AG09319 (cell line): ENCODE measurements around the gene CLIP3.

Experiments used
- DNase-seq: peaks from one replicate; pipeline ENCODE4 v3.0.0-alpha.2; 2010; ENCODE audit warnings: low read depth; ENCODE audit errors: extremely low read depth
- CTCF ChIP-seq: IDR thresholded peaks from 2 replicates; pipeline ENCODE4 v1.5.1; 2011; ENCODE audit warnings: low read depth, mild to moderate bottlenecking, inconsistent platforms, low read length, moderate library complexity

CLIP3 gene

GRCh38 chr19:36054733-36055686, 22.3 kb upstream of the CLIP3 start, which contains the start of gene WDR62:
TSS of gene WDR62 (plus strand) at chr19:36054897. CDS start at chr19:36054972, 75 bp downstream.
- TF ChIP-seq CTCF: no peak
- no peak for DNase-seq

DNA sequence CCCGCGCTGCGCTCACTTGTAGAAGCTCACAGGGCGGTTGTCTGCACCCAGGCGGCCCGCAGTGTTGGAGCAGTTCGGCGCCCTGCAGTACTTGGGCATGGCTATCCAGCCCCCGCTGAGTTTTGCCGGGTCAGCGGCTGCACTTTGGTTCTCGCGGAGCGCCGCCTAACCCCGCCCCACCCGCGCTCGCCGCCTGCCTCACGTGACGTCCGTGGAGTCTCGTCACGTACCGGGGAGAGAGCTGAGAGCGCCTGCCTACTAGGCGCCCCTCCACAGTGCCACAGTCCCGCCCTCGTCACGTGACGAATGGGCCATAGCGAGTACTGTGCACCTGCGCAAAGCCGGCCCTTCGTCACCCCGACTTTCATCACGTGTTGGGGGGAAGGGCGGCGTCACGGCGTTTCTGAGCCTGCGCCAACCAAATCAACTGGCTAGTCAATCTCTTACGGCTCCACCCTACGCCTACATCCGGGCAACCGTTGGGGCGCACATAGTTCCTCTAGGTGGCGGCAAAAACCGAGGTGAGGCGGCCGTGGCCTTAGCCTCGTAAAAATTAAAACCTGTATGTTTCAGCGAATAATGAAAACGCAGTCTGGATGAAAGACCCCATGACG, 21.6 kb upstream of the CLIP3 start, which contains the start of gene THAP8:
TSS of gene THAP8 (minus strand) at position 167 of the 614 bp plus-strand sequence. CDS start at position 99, 68 bp downstream.
- peak; percentile 98 for DNase-seq
- peak; percentile 57 for TF ChIP-seq CTCF

- DNase-seq: no peak
- no peak for TF ChIP-seq CTCF
Measured at GRCh38 chr19:36051637-36052036, 19.0 kb upstream of the CLIP3 start.

DNA sequence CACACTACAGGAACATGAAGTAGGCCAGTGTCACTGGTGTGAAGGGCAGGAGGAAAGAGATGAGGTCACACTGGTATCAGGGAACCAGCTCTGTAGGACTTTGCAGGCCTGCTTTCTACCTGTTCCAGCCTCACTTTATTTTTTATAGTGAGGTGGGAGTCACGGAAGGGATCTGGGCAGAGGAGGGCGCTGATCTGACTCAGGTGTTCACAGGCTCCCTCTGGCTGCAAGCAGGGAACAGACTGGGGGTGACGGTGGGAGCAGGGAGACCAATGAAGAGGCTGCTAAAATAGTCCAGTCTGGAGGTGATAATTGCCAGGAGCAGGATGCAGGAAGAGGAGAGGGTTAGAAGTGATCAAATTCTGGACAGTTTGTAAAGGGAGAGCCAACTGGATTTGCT, 18.6 kb upstream of the CLIP3 start:
- peak; percentile 8; the same call in 1 of the 2 replicates for TF ChIP-seq CTCF
- no peak for DNase-seq

DNA sequence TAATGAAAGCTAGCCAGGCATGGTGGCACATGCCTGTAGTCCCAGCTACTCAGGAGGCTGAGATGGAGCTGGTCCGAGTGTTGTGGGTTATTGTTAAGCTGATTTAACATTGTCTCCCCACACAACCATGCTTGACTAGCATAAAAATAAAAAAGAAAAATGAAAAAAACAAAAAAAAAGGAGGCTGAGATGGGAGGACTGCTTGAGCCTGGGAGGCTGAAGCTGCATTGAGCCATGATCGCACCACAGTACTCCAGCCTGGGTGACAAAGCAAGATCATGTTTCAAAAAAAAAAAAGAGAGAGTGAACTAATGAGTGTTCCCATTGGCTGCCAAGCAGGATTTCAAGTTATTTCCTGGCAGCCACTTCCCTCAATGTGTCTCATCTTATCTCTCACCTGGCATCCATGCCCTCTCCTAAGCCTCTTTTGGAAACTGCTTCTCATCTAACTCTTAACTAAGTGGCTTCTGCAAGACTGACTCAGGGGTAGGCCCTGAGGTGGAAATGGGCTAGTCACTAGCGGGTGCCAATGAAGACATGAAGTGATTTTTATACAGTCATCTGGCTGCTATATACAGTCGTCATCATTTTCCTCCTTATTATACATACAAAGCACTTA, 16.5 kb upstream of the CLIP3 start:
- no peak for DNase-seq
- TF ChIP-seq CTCF: no peak

GRCh38 chr19:36047835-36048234, 15.2 kb upstream of the CLIP3 start:
- no peak for TF ChIP-seq CTCF

More at GRCh38 chr19:36047835-36048234, 15.2 kb upstream of the CLIP3 start:
- DNase-seq: no peak
